Neuronal stem cell (in vitro differentiated cells): Measurements from ENCODE around the gene STAB1.

Experiments used
- DNase-seq: peaks from one replicate; pipeline ENCODE4 v3.0.0-alpha.2; 2013; ENCODE audit warnings: low spot score
- H2AFZ ChIP-seq: one replicate; pipeline ENCODE4 v1.6.1; 2013; ENCODE audit warnings: mild to moderate bottlenecking, low read length, inconsistent platforms
- H2AK5ac ChIP-seq: 2 replicates; pipeline ENCODE4 v1.6.1; 2013; ENCODE audit warnings: low read depth, mild to moderate bottlenecking, inconsistent platforms, low read length, moderate library complexity, mixed read lengths
- H2BK120ac ChIP-seq: 2 replicates; pipeline ENCODE4 v1.6.1; 2013; ENCODE audit warnings: low read depth, mild to moderate bottlenecking, inconsistent platforms, low read length, moderate library complexity, mixed read lengths
- H2BK12ac ChIP-seq: one replicate; pipeline ENCODE4 v1.6.1; 2013; ENCODE audit warnings: low read length, inconsistent platforms
- H2BK15ac ChIP-seq: 2 replicates; pipeline ENCODE4 v1.6.1; 2013; ENCODE audit warnings: mild to moderate bottlenecking, low read length, inconsistent platforms, mixed read lengths
- H2BK5ac ChIP-seq: one replicate; pipeline ENCODE4 v1.6.1; 2013; ENCODE audit warnings: inconsistent platforms, mild to moderate bottlenecking, low read length, moderate library complexity
- H3K14ac ChIP-seq: one replicate; pipeline ENCODE4 v1.6.1; 2013; ENCODE audit warnings: low read length, inconsistent platforms
- H3K18ac ChIP-seq: 2 replicates; pipeline ENCODE4 v1.6.1; 2013; ENCODE audit warnings: low read length, inconsistent platforms
- H3K23ac ChIP-seq: 2 replicates; pipeline ENCODE4 v1.6.1; 2013; ENCODE audit warnings: low read depth, mild to moderate bottlenecking, mixed read lengths, low read length, inconsistent platforms; ENCODE audit not compliant: poor library complexity
- H3K27ac ChIP-seq: replicated peaks from 3 replicates; pipeline ENCODE4 v1.5.1; 2013; ENCODE audit warnings: low read length, inconsistent platforms
- H3K27me3 ChIP-seq, 3 experiments: 2 replicates each; pipeline ENCODE4 v1.6.1; 2013; ENCODE audit warnings: low read length in 3 of 3, mild to moderate bottlenecking in 2 of 3, inconsistent platforms in 1 of 3, low read depth in 1 of 3, mixed read lengths in 1 of 3, moderate library complexity in 1 of 3; ENCODE audit not compliant: control insufficient read depth in 3 of 3, insufficient read depth in 3 of 3
- H3K36me3 ChIP-seq, 2 donors: replicated peaks in 1 of 2; 2 replicates each; pipeline ENCODE4 v1.6.1; 2013; ENCODE audit warnings: low read length in 2 of 2; ENCODE audit not compliant: control insufficient read depth in 2 of 2, insufficient read depth in 2 of 2
- H3K4ac ChIP-seq: 2 replicates; pipeline ENCODE4 v1.6.1; 2013; ENCODE audit warnings: inconsistent platforms, mild to moderate bottlenecking, low read length, moderate library complexity
- H3K4me1 ChIP-seq, 2 donors: 1 replicate in 1 of 2; 2 replicates in 1 of 2; pipeline ENCODE4 v1.6.1; 2013; ENCODE audit warnings: low read length in 2 of 2, low read depth in 1 of 2; ENCODE audit not compliant: control insufficient read depth in 2 of 2, insufficient read depth in 1 of 2
- H3K4me2 ChIP-seq: one replicate; pipeline ENCODE4 v1.6.1; 2013; ENCODE audit warnings: mild to moderate bottlenecking, low read length, inconsistent platforms; ENCODE audit not compliant: insufficient read depth, poor library complexity, severe bottlenecking
- H3K4me3 ChIP-seq, 2 donors: 2 replicates each; pipeline ENCODE4 v1.5.1; 2013; ENCODE audit warnings: low read length in 2 of 2, mild to moderate bottlenecking in 2 of 2, inconsistent platforms in 1 of 2, moderate library complexity in 1 of 2
- H3K79me1 ChIP-seq: one replicate; pipeline ENCODE4 v1.6.1; 2013; ENCODE audit warnings: low read depth, mild to moderate bottlenecking, inconsistent platforms, low read length, moderate library complexity
- H3K9ac ChIP-seq: one replicate; pipeline ENCODE4 v1.6.1; 2013; ENCODE audit warnings: mild to moderate bottlenecking, low read depth, low read length, inconsistent platforms; ENCODE audit not compliant: poor library complexity
- H3K9me3 ChIP-seq, 2 donors: replicated peaks in 1 of 2; 2 replicates each; pipeline versions ENCODE3 to v1.6.1; 2013; ENCODE audit warnings: low read length in 2 of 2, mild to moderate bottlenecking in 2 of 2, inconsistent platforms in 1 of 2, low read depth in 1 of 2, mixed read lengths in 1 of 2, moderate library complexity in 1 of 2; ENCODE audit not compliant: control insufficient read depth in 2 of 2, insufficient read depth in 1 of 2
- H4K8ac ChIP-seq: one replicate; pipeline ENCODE4 v1.6.1; 2013; ENCODE audit warnings: low read depth, mild to moderate bottlenecking, inconsistent platforms, low read length, moderate library complexity
- H4K91ac ChIP-seq: one replicate; pipeline ENCODE4 v1.6.1; 2013; ENCODE audit warnings: low read length, low read depth, mild to moderate bottlenecking, inconsistent platforms; ENCODE audit not compliant: poor library complexity
- WGBS, 2 donors: extraction: QIAGEN DNeasy Blood & Tissue Kit; methylation state at CpG; one replicate each; pipeline ENCODE4 v1.1.7; 2013; ENCODE audit warnings: missing lambda C conversion rate in 2 of 2, mixed read lengths in 1 of 2; ENCODE audit not compliant: insufficient read length in 2 of 2, insufficient replicate concordance in 1 of 2; ENCODE audit errors: extremely low coverage in 2 of 2; 5-methylcytosine and 5-hydroxymethylcytosine counted together

Gene STAB1

GRCh38 chr3:52532838-52533622 lies 37.9 kb downstream of the STAB1 start:
- peaks cover 22 to 25% of the 10 kb centered on the region in 2 donors for H3K4me1 ChIP-seq
- peaks cover 16 to 22% of the 10 kb centered on the region in 2 donors for H3K36me3 ChIP-seq
- peak overlapping the region; percentile 16 for H3K23ac ChIP-seq
- H2BK5ac ChIP-seq, result peak overlapping the region; percentile 43
- H3K9me3 ChIP-seq, result no peaks in the 10 kb centered on the region
- peak overlapping the region; percentile 25 for H3K27ac ChIP-seq
- peak overlapping the region; percentile 86 for H3K18ac ChIP-seq
- H3K4ac ChIP-seq, result no peak overlapping the region
- no peak overlapping the region for H4K8ac ChIP-seq
- no CpG with 5 or more reads among the region's 78 CpGs for WGBS, 2 donors
- no peak overlapping the region for H2BK120ac ChIP-seq
- H2BK12ac ChIP-seq, result no peak overlapping the region
- H3K9ac ChIP-seq, result peak overlapping the region; percentile 94
- peak overlapping the region; percentile 3 for H2BK15ac ChIP-seq
- H3K4me3 ChIP-seq, result peak overlapping the region; percentile 58 to 95
- no peaks in the 10 kb centered on the region for H3K27me3 ChIP-seq
- H3K14ac ChIP-seq, result peak overlapping the region; percentile 5
- H4K91ac ChIP-seq, result no peak overlapping the region
- H2AFZ ChIP-seq, result peak overlapping the region; percentile 72
- H3K79me1 ChIP-seq, result peaks cover 29% of the 10 kb centered on the region
- DNase-seq, result peak; percentile 48
- peak overlapping the region; percentile 87 for H2AK5ac ChIP-seq
- H3K4me2 ChIP-seq, result peak overlapping the region; percentile 66

- peak; percentile 70 for DNase-seq
These were observed 38.6 kb downstream of the STAB1 start, which contains the start of gene NT5DC2 for GRCh38 chr3:52533623-52534280. Gene NT5DC2, minus strand, starts transcription at chr3:52533857. Its CDS starts 120 bp downstream, at chr3:52533737.

GRCh38 chr3:52534281-52535183 lies 39.4 kb downstream of the STAB1 start:
- no peaks in the 10 kb centered on the region for H3K27me3 ChIP-seq
- H2BK120ac ChIP-seq, result no peak overlapping the region
- no CpG with 5 or more reads among the region's 57 CpGs for WGBS, 2 donors
- H3K4me3 ChIP-seq, result peak overlapping the region; percentile 37 to 76
- peak overlapping the region; percentile 54 for H3K4me2 ChIP-seq
- H3K14ac ChIP-seq, result peak overlapping the region; percentile 77
- peaks cover 23 to 30% of the 10 kb centered on the region in 2 donors for H3K4me1 ChIP-seq
- H2BK5ac ChIP-seq, result peak overlapping the region; percentile 75
- no peak for DNase-seq
- peaks cover 23% of the 10 kb centered on the region for H3K79me1 ChIP-seq
- H3K4ac ChIP-seq, result no peak overlapping the region
- H2AK5ac ChIP-seq, result peak overlapping the region; percentile 89
- peak overlapping the region; percentile 46 for H3K27ac ChIP-seq
- H4K8ac ChIP-seq, result no peak overlapping the region
- peak overlapping the region; percentile 73 for H2AFZ ChIP-seq
- H3K23ac ChIP-seq, result no peak overlapping the region
- H4K91ac ChIP-seq, result no peak overlapping the region
- H2BK15ac ChIP-seq, result peak overlapping the region; percentile 65
- H3K9me3 ChIP-seq, result no peaks in the 10 kb centered on the region
- H3K9ac ChIP-seq, result peak overlapping the region; percentile 47
- no peak overlapping the region for H2BK12ac ChIP-seq
- H3K36me3 ChIP-seq, result peaks cover 8 to 13% of the 10 kb centered on the region in 2 donors
- peak overlapping the region; percentile 91 for H3K18ac ChIP-seq

More at GRCh38 chr3:52533623-52534280, 38.6 kb downstream of the STAB1 start, which contains the start of gene NT5DC2:
- H3K4me2 ChIP-seq, result peak within 1 kb of the TSS; percentile 66
- H4K91ac ChIP-seq, result no peak within 1 kb of the TSS
- peak within 1 kb of the TSS; percentile 16 for H3K23ac ChIP-seq
- H3K9ac ChIP-seq, result peak within 1 kb of the TSS; percentile 94
- peak within 1 kb of the TSS; percentile 73 for H2AFZ ChIP-seq
- peak within 1 kb of the TSS; percentile 91 for H3K18ac ChIP-seq
- H3K36me3 ChIP-seq, result peaks cover 11 to 16% of the 10 kb centered on the region in 2 donors
- H3K79me1 ChIP-seq, result peaks cover 29% of the 10 kb centered on the region
- no peak within 1 kb of the TSS for H2BK120ac ChIP-seq
- peak within 1 kb of the TSS; percentile 46 for H3K27ac ChIP-seq
- H3K27me3 ChIP-seq, result no peaks in the 10 kb centered on the region
- peak within 1 kb of the TSS; percentile 89 for H2AK5ac ChIP-seq
- no peaks in the 10 kb centered on the region for H3K9me3 ChIP-seq
- H4K8ac ChIP-seq, result no peak within 1 kb of the TSS
- no peak within 1 kb of the TSS for H3K4ac ChIP-seq
- no peak within 1 kb of the TSS for H2BK12ac ChIP-seq
- H3K4me1 ChIP-seq, result peaks cover 23 to 28% of the 10 kb centered on the region in 2 donors
- peak within 1 kb of the TSS; percentile 58 to 95 for H3K4me3 ChIP-seq
- no CpG with 5 or more reads among the region's 91 CpGs for WGBS, 2 donors
- peak within 1 kb of the TSS; percentile 75 for H2BK5ac ChIP-seq
- peak within 1 kb of the TSS; percentile 65 for H2BK15ac ChIP-seq
- H3K14ac ChIP-seq, result peak within 1 kb of the TSS; percentile 77
